NCI-H2107 treated with DMSO at 0.1 percent for 48 hours (cell line): ENCODE results near the gene CFAP119.

Source experiments
- DNase-seq: peaks from one replicate; lab custom pipeline; 2025; ENCODE audit not compliant: unreplicated experiment; lab: John Stamatoyannopoulos, UW

CFAP119 gene

DNA sequence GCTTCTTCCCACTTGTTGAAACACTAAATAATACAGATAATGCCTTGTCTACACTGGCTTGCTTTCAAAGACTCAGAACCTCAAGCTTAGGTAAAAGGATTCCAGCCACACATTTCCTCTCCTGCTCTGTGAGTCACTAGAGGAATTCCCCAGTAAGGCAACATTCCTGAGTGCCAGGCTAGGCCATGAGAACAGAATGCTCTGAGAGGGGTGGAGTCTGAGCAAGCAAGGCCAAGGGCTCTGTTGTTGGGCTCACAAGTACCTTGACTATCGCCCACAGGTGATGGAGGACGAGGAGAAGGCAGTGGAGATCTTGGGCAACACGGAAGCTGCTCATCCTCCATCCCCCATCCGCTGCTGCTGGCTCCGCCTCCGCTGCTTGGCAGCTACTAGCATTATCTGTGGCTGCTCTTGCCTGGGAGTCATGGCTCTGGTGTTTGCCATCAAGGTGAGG, 20.4 kb downstream of the CFAP119 start:
- no peak for DNase-seq

DNA sequence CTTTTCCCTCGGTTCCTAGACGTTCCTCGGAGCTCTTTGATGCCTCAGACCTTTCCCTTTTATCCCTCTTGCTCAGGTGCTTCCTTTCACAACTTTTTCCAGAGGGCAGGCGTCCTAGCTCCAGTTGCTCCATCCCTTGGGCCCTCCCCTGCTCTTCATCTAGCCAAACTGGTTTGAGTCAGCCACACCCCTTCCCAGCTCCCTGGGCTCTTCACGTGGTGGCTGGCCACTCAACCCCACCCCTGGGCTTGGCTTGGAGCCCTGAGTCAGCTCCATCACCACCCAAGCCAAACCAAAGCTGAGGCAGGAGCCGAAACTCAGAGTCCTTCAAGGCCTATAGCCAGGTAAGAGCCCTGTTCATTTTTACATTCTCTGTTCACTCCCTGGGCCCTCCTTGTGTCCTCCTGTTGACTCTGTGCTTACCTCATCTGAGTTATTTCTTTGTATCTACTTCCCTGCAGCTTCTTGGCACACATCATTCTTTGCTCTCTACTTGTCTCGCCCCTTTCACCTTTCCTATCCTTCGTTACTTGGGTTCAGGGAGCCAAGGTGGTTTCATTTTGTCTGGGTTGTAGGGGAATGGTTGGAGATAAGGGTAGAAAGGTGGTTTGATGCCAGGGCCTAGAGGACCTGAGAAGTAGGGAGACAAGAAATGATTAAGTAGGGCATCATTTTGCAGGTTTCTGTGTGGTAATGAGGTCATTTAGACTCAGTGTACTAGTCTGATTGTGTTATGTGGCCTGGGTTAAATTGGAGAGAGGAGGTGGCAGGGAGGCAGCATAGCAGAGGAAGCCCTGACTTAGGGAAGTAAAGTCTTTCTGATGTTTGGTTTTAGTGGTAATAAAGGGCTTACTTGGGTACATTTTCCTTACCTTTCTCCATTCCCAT, 21.3 kb downstream of the CFAP119 start:
- no peak for DNase-seq

GRCh38 chr16:30738984-30739951, 22.6 kb downstream of the CFAP119 start:
- no peak for DNase-seq

DNA sequence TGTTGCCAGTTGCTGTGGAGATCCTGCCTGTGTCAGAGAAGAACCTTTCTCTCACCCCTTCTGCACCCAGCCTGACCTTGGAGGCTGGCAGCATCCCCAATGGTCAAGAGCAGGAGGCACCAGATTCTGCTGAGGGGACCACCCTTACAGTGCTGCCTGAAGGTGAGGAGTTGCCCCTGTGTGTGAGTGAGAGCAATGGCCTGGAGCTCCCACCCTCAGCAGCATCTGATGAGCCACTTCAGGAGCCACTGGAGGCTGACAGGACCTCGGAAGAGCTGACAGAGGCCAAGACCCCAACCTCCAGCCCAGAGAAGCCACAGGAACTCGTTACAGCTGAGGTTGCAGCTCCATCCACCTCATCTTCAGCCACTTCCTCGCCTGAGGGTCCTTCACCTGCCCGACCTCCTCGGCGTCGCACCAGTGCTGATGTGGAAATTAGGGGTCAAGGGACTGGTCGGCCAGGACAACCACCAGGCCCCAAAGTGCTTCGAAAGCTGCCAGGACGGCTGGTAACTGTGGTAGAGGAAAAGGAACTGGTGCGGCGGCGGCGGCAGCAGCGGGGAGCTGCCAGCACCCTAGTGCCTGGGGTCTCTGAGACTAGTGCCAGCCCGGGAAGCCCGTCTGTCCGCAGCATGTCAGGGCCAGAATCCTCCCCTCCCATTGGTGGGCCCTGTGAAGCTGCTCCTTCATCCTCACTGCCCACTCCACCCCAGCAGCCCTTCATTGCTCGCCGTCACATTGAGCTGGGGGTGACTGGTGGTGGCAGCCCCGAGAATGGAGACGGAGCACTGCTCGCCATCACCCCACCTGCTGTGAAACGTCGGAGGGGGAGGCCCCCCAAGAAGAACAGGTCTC, 23.8 kb downstream of the CFAP119 start:
- no peak for DNase-seq

- DNase-seq, result no peak
These were observed 24.7 kb downstream of the CFAP119 start for GRCh38 chr16:30736995-30737793.

GRCh38 chr16:30731411-30731810, 30.5 kb downstream of the CFAP119 start:
- DNase-seq, result no peak

- DNase-seq, result no peak
These were observed 32.8 kb downstream of the CFAP119 start for GRCh38 chr16:30728899-30729672.

DNA sequence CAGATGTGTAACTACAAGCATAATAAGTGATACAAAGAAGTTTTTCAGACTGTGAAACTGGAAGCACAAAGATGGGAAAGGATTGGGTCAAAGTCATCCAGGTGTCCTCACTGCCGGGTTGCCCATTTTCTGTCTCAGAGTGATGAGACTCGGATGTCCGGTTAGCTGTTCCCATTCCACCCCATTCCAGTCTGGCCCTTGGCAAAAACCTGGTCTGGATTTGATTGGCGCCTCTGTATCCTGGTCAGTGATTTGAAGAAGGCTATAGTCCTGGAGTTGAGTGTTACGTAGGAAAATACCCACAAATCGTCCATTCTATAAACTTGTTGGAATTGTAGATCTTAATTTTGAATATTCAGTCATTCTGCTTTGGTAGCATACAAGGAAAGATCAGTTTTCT, 33.5 kb downstream of the CFAP119 start:
- DNase-seq, result no peak

GRCh38 chr16:30725418-30725792, 36.5 kb downstream of the CFAP119 start:
- no peak for DNase-seq

GRCh38 chr16:30724641-30725417, 37.0 kb downstream of the CFAP119 start:
- no peak for DNase-seq

DNA sequence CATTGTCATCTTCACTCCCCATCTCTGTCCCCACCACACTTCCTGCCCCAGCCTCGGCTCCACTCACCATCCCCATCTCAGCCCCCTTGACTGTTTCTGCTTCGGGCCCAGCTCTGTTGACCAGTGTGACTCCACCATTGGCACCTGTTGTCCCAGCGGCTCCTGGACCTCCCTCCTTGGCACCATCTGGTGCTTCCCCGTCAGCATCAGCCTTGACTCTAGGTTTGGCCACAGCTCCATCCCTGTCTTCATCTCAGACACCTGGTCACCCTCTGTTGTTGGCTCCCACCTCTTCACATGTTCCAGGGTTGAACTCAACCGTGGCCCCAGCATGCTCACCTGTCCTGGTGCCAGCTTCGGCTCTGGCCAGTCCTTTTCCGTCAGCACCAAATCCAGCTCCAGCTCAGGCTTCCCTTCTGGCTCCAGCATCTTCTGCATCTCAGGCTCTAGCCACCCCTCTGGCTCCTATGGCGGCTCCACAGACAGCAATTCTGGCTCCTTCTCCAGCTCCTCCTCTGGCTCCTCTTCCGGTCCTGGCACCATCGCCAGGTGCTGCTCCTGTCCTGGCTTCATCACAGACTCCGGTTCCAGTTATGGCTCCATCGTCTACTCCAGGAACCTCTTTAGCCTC, 38.0 kb downstream of the CFAP119 start:
- DNase-seq, result no peak

DNA sequence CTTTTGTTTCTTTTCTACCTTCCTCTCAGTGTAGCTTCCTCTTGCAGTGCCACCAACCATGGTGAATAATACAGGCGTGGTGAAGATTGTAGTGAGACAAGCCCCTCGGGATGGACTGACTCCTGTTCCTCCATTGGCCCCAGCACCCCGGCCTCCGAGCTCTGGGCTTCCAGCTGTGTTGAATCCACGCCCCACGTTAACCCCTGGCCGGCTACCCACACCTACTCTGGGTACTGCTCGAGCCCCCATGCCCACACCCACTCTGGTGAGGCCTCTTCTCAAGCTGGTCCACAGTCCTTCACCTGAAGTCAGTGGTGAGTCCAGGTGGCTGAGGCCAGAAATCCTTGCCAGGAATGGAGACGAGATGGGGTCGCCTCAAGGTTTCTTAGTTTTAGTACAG, 38.9 kb downstream of the CFAP119 start:
- DNase-seq, result no peak

GRCh38 chr16:30722443-30722842, 39.4 kb downstream of the CFAP119 start:
- DNase-seq, result no peak

GRCh38 chr16:30721606-30722005, 40.3 kb downstream of the CFAP119 start:
- DNase-seq, result no peak

DNA sequence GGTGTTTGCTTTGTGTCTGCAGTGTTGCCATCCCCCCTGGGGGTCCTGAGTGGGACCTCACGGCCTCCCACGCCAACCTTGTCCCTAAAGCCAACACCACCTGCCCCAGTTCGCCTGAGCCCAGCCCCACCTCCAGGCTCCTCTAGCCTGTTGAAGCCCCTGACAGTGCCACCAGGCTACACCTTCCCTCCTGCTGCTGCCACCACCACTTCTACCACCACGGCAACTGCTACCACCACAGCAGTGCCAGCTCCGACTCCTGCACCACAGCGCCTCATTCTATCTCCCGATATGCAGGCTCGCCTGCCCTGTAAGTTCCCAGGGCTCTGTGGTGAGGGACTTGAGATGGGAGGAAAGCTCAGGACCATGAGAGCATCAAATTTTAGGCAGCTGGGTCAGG, 40.7 kb downstream of the CFAP119 start:
- no peak for DNase-seq

- no peak for DNase-seq
These were observed 41.2 kb downstream of the CFAP119 start for GRCh38 chr16:30720694-30721093.

GRCh38 chr16:30720086-30720485, 41.8 kb downstream of the CFAP119 start:
- DNase-seq, result no peak
